GM10847 (cell line): ENCODE measurements around the gene B4GAT1.

Experiments
- POLR2A ChIP-seq: IDR thresholded peaks from 2 replicates; pipeline ENCODE4 v1.6.1; 2011; ENCODE audit not compliant: insufficient read length; ENCODE audit errors: extremely low read depth

B4GAT1 gene

GRCh38 chr11:66363805-66364535, 16.5 kb upstream of the B4GAT1 start:
- TF ChIP-seq POLR2A, result no peak

DNA sequence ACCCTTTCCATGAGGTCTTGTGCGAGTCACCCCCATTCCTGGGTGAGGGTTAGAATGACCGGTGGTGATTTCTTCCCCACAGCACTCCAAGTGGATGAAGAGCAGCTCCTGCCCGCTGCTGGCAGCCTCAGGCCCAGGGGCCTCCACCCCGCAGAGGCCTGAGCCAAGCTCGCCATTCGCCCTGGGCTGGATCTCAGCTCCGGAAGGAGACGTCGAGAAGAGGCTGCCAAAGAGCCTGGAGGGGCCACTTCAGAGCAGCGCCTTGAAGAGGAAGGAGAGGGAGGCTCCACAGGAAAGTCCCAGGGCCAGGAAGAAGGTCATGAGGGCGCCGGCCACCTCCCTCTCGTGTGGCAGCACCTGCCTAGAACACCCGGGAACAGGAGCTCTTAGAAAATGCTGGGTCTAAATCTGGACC, 15.8 kb upstream of the B4GAT1 start:
- no peak for TF ChIP-seq POLR2A

DNA sequence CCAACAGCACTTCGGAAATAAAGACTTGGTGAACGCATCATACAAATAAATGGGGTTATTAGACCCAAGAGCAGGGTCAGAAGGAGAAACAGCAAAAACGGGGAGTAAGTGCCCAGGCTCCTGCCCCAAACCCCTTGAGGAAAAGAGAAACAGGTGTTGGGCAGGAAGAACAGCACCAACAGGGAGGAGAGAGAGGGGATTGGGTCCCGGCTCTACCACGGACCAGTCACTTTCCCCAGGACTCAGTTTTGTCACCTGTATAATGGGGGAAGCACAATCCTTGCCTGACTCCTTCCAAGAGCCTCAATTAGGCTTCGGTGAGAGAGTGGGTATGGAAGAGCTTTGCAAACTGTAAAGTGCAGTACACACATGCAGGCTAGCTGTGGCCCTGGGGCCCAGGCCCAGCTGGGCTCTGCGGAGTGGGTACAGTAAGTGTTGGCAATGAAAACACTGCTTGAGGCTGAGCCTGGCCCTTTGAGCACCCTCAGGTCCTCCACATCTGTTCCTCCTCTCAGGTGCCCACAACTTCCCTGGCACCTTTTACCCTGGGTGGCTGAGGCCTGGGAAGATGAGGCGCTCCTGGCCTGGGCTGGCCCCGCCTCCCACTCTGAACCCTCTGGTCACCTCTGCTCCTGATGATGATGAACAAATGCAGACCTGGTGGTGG, 15.2 kb upstream of the B4GAT1 start:
- no peak for TF ChIP-seq POLR2A

DNA sequence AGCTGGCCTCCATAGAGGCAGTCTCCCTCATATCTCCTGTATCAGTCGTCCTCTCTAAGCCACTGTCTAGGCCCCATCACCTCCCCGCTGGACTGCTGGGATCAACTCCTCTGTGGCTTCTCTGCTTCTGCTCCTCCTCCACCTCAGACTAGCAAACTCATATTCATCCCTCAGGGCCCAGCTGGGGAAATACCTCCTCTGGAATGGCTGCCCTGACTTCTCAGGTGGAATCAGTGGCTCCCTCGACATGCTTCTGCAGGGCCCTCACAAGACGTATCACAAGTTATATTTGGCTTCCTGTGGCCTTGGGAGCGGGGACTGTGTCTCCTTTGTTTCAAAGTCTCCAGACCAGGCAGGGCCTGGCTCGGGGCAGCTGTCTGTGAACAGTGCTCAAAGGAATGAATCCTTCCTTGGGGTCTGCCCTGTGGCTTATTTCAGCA, 14.1 kb upstream of the B4GAT1 start:
- TF ChIP-seq POLR2A, result no peak

GRCh38 chr11:66360406-66361073, 13.1 kb upstream of the B4GAT1 start:
- no peak for TF ChIP-seq POLR2A

- TF ChIP-seq POLR2A, result no peak
Observed at GRCh38 chr11:66359662-66360087, 12.2 kb upstream of the B4GAT1 start.

DNA sequence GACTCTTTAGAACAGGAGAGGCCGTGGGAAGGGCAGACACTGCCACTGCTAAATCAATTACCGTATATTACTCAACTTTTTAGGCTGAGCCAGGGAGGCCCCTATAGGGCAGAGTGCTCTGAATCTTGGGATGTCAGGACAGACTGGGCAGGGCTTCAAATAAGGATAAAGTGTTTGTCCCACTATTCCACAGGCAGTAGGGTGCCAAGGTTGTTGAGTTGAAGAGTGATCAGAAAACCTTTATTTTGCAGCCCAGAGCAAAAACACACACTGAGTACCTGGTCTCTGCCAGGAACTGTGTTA, 1.6 kb upstream of the B4GAT1 start:
- TF ChIP-seq POLR2A, result no peak

GRCh38 chr11:66346476-66347424, 679 bp downstream of the B4GAT1 start:
- no peak for TF ChIP-seq POLR2A

DNA sequence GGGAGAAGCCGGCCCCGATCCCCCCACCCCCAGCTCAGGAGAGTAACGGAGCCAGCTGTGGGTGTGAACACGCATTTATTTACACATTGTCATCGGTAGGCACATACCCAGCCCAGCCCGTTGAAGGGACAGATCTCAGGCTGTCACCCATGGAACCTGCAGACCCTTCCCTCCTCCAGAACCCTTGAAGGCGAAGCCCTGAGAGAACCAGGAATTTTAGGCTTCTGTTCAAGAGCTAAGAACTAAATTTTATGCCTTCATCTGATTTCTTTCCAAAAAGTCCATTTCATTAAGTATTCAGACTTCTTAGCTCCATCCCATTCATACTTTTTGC, 2.1 kb downstream of the B4GAT1 start:
- no peak for TF ChIP-seq POLR2A

GRCh38 chr11:66344550-66345315, 2.7 kb downstream of the B4GAT1 start, which contains the start of gene BRMS1:
Gene BRMS1 (minus strand): TSS chr11:66345104. CDS start chr11:66342234, 2,870 bp downstream.
- TF ChIP-seq POLR2A, result peak; percentile 90

- no peak for TF ChIP-seq POLR2A
Observed at GRCh38 chr11:66343176-66343575, 4.3 kb downstream of the B4GAT1 start.

GRCh38 chr11:66341502-66342126, 5.8 kb downstream of the B4GAT1 start:
- no peak for TF ChIP-seq POLR2A

- TF ChIP-seq POLR2A, result no peak
Observed at GRCh38 chr11:66340596-66341501, 6.6 kb downstream of the B4GAT1 start.
